Iris pigment epithelial cell (primary cell): Measurements from ENCODE around the gene SERPINC1.
"Not testable (repeated sequence)": the region's sequence is repeated elsewhere in the genome, so short reads cannot be mapped to it uniquely, and the experiment has no call there.

Experiments
- DNase-seq: peaks from one replicate; pipeline ENCODE4 v3.0.0-alpha.2; 2011; ENCODE audit warnings: low read depth

Gene SERPINC1

GRCh38 chr1:173917149-173917548 lies at the start of gene SERPINC1:
Gene SERPINC1 (minus strand): TSS chr1:173917327. CDS start chr1:173917259, 68 bp downstream.
- no peak for DNase-seq

- not testable (repeated sequence) for DNase-seq
These were observed 48.8 kb upstream of the SERPINC1 start for GRCh38 chr1:173965896-173966295.

- no peak for DNase-seq
These were observed 46.4 kb upstream of the SERPINC1 start for GRCh38 chr1:173963477-173963876.

GRCh38 chr1:173960625-173961024 lies 43.5 kb upstream of the SERPINC1 start:
- no peak for DNase-seq

GRCh38 chr1:173954179-173954578 lies 37.1 kb upstream of the SERPINC1 start:
- peak; percentile 53 for DNase-seq

- DNase-seq: no peak
These were observed 31.5 kb upstream of the SERPINC1 start for GRCh38 chr1:173948594-173948993.

- DNase-seq: peak; percentile 39
These were observed 29.3 kb upstream of the SERPINC1 start for GRCh38 chr1:173946380-173946921.

GRCh38 chr1:173937062-173937461 lies 19.9 kb upstream of the SERPINC1 start:
- DNase-seq: no peak

- no peak for DNase-seq
These were observed 17.3 kb upstream of the SERPINC1 start for GRCh38 chr1:173934440-173934839.

GRCh38 chr1:173930541-173930940 lies 13.4 kb upstream of the SERPINC1 start:
- DNase-seq: not testable (repeated sequence)

GRCh38 chr1:173925306-173926242 lies 8.4 kb upstream of the SERPINC1 start:
- no peak for DNase-seq

- DNase-seq: no peak
These were observed 3.7 kb upstream of the SERPINC1 start for GRCh38 chr1:173920861-173921260.

GRCh38 chr1:173917635-173918493 lies 737 bp upstream of the SERPINC1 start:
- no peak for DNase-seq

- no peak for DNase-seq
These were observed 460 bp downstream of the SERPINC1 start for GRCh38 chr1:173916667-173917066.

- no peak for DNase-seq
These were observed 1.5 kb downstream of the SERPINC1 start for GRCh38 chr1:173915596-173915995.

GRCh38 chr1:173914366-173914871 lies 2.7 kb downstream of the SERPINC1 start:
- DNase-seq: peak; percentile 36

GRCh38 chr1:173913111-173913510 lies 4.0 kb downstream of the SERPINC1 start:
- no peak for DNase-seq

GRCh38 chr1:173903827-173904531 lies 13.1 kb downstream of the SERPINC1 start:
- DNase-seq: no peak

GRCh38 chr1:173900992-173901391 lies 16.1 kb downstream of the SERPINC1 start:
- DNase-seq: no peak

GRCh38 chr1:173900427-173900826 lies 16.7 kb downstream of the SERPINC1 start:
- DNase-seq: no peak

- no peak for DNase-seq
These were observed 22.9 kb downstream of the SERPINC1 start for GRCh38 chr1:173894189-173894588.

- DNase-seq: no peak
These were observed 23.5 kb downstream of the SERPINC1 start for GRCh38 chr1:173893611-173894010.
